PC-9 (cell line): ENCODE measurements around the gene LYST. TPM values are rescaled to one million over a fixed set of nuclear protein-coding genes. Genes with fewer than 3 reads are reported as not detected.

ENCODE experiments used
- BruUV-seq: library from RNA; stranded (reverse); fragments of 400-500 nt; replicated peaks from 2 replicates; lab custom pipeline; 2021; lab: Mats Ljungman, UMichigan
- CTCF ChIA-PET: fragments of 300-600 bp; sonication (Branson Sonifier 250); formaldehyde crosslinking; loops from one replicate; lab custom pipeline; 2022; ENCODE audit warnings: antibody characterized with exemption; lab: Charles Lee
- POLR2A ChIA-PET: fragments of 300-600 bp; sonication (Branson Sonifier 250); formaldehyde crosslinking; loops from one replicate; lab custom pipeline; 2022; ENCODE audit warnings: antibody characterized with exemption; ENCODE audit not compliant: unreplicated experiment; lab: Charles Lee
- DNase-seq, 2 experiments: peaks; one replicate each; pipeline versions ENCODE4 v3.0.0 to v3.0.0-alpha.2; 2015 to 2022; ENCODE audit warnings: mixed read lengths in 1 of 2
- H2AFZ ChIP-seq: fragments of 200-600 bp; sonication (generic); 2 replicates; pipeline ENCODE4 v1.8.1; 2017; ENCODE audit warnings: antibody characterized with exemption
- H3F3A ChIP-seq: fragments of 200-600 bp; sonication (generic); 2 replicates; pipeline ENCODE4 v1.8.1; 2017; ENCODE audit warnings: antibody characterized with exemption, mild to moderate bottlenecking, low read depth; ENCODE audit not compliant: insufficient read depth
- H3K27ac ChIP-seq: fragments of 200-600 bp; sonication (generic); 2 replicates; pipeline ENCODE4 v1.6.1; 2016; ENCODE audit warnings: mixed run types
- H3K27me3 ChIP-seq: fragments of 200-600 bp; sonication (generic); 2 replicates; pipeline ENCODE4 v1.6.1; 2016; ENCODE audit warnings: low read depth, mixed run types; ENCODE audit not compliant: insufficient read depth
- H3K36me3 ChIP-seq: fragments of 200-600 bp; sonication (generic); 2 replicates; pipeline ENCODE4 v1.6.1; 2016; ENCODE audit warnings: low read depth, mixed run types
- H3K4me1 ChIP-seq: fragments of 200-600 bp; sonication (generic); replicated peaks from 2 replicates; pipeline ENCODE4 v1.6.1; 2016; ENCODE audit warnings: mixed run types; ENCODE audit not compliant: insufficient read depth
- H3K4me2 ChIP-seq: fragments of 200-600 bp; sonication (generic); 2 replicates; pipeline ENCODE4 v1.6.1; 2017; ENCODE audit warnings: mixed run types
- H3K4me3 ChIP-seq: fragments of 200-600 bp; sonication (generic); 2 replicates; pipeline ENCODE4 v1.6.1; 2016; ENCODE audit warnings: mixed run types
- H3K79me2 ChIP-seq: fragments of 200-600 bp; sonication (generic); 2 replicates; pipeline ENCODE4 v1.6.1; 2017; ENCODE audit warnings: low read depth, mixed run types
- H3K9me2 ChIP-seq: fragments of 200-600 bp; sonication (generic); 2 replicates; pipeline ENCODE4 v1.8.1; 2017; ENCODE audit warnings: mild to moderate bottlenecking; ENCODE audit not compliant: insufficient read depth
- H3K9me3 ChIP-seq: fragments of 200-600 bp; sonication (generic); 2 replicates; pipeline ENCODE4 v1.8.1; 2016; ENCODE audit warnings: low read depth; ENCODE audit not compliant: insufficient read depth
- H4K20me1 ChIP-seq: fragments of 200-600 bp; sonication (generic); 2 replicates; pipeline ENCODE4 v1.8.1; 2017; ENCODE audit not compliant: insufficient read depth
- EZH2 ChIP-seq: fragments of 200-600 bp; sonication (generic); IDR thresholded peaks from 2 replicates; pipeline ENCODE4 v1.8.0; 2017; ENCODE audit warnings: antibody characterized with exemption, low read depth
- intact Hi-C: fragments of 100-400 bp; cut with micrococcal nuclease; formaldehyde crosslinking; loops from one replicate; pipeline ENCODE4 v1.10.0; 2022; ENCODE audit not compliant: unreplicated experiment
- total RNA-seq: library from RNA; stranded (reverse); gene quantifications from 2 replicates; pipeline ENCODE4 v1.2.3, GENCODE V29; 2021
- TF ChIP-seq, protein P1 (sequence below): fragments of 200-600 bp; sonication (generic); conservative IDR thresholded peaks from 2 replicates; pipeline ENCODE4 v1.6.1; 2017; ENCODE audit warnings: mixed run types, antibody characterized with exemption, mild to moderate bottlenecking, moderate library complexity

Gene LYST
- total RNA-seq, 1 experiment from 2014 or later, result 14.1 TPM

DNA sequence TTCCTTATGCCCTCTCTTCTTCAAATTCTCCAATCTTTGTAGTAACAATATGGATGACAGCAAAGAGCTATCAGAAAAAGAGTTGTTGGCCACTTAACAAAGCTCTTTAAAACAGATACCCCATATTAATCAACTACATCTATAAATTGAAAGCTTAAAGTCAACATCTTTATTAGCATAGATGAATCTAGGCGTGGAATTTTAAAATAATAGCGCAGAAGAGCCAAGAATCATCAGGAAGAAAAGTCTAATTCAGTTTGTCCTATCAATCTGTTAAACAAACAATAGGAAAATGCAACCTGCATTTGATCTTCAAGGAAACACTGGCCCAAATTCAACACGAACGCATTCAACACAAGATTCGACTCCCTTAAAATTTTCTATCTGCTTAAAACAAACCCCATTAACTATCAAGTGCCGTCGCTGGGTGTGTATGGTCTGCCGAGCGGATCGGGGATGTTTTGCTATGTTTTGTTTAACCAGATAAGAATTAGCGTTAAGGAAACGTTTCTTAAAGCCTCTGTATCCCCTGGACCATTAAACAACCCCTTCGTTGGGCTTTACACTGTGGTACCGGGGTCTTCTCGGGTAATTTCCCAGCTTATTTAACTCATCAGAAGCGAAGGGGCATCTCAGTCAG, 1.0 kb downstream of the LYST start:
- Histone ChIP-seq H4K20me1 (no peaks in the 10 kb centered on the region), H3K4me2 (peak overlapping the region; percentile 80), H3K79me2 (peaks cover 23% of the 10 kb centered on the region; the same call in 1 of the 2 replicates), H2AFZ (peak overlapping the region; percentile 83), H3K4me1 (peaks cover 19% of the 10 kb centered on the region), H3K9me3 (no peaks in the 10 kb centered on the region), H3K27me3 (no peaks in the 10 kb centered on the region), H3F3A (peaks cover 8% of the 10 kb centered on the region; the same call in 1 of the 2 replicates), H3K36me3 (no peaks in the 10 kb centered on the region), H3K4me3 (peak overlapping the region; percentile 88), H3K27ac (peak overlapping the region; percentile 53), H3K9me2 (no peaks in the 10 kb centered on the region)
- POLR2A ChIA-PET, result interaction anchor here (0.6 kb wide), 2 partner anchors 52 to 652 kb away, joined by 5 to 14 read pairs; no protein-coding TSS in a partner anchor
- intact Hi-C loops, result loop anchor here (1.0 kb wide), 3 partner anchors 45 to 106 kb away; no protein-coding TSS in a partner anchor
- TF ChIP-seq EZH2, result no peak
- TF ChIP-seq, protein P1, sequence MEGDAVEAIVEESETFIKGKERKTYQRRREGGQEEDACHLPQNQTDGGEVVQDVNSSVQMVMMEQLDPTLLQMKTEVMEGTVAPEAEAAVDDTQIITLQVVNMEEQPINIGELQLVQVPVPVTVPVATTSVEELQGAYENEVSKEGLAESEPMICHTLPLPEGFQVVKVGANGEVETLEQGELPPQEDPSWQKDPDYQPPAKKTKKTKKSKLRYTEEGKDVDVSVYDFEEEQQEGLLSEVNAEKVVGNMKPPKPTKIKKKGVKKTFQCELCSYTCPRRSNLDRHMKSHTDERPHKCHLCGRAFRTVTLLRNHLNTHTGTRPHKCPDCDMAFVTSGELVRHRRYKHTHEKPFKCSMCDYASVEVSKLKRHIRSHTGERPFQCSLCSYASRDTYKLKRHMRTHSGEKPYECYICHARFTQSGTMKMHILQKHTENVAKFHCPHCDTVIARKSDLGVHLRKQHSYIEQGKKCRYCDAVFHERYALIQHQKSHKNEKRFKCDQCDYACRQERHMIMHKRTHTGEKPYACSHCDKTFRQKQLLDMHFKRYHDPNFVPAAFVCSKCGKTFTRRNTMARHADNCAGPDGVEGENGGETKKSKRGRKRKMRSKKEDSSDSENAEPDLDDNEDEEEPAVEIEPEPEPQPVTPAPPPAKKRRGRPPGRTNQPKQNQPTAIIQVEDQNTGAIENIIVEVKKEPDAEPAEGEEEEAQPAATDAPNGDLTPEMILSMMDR, result no peak
- DNase-seq, result peak in 1 of 2 experiments; percentile 36
- CTCF ChIA-PET, result interaction anchor here (0.6 to 2.6 kb wide), 7 partner anchors 8 to 106 kb away, joined by 3 to 22 read pairs (median 4); no protein-coding TSS in a partner anchor
- BruUV-seq, result TSS peak; percentile 72

DNA sequence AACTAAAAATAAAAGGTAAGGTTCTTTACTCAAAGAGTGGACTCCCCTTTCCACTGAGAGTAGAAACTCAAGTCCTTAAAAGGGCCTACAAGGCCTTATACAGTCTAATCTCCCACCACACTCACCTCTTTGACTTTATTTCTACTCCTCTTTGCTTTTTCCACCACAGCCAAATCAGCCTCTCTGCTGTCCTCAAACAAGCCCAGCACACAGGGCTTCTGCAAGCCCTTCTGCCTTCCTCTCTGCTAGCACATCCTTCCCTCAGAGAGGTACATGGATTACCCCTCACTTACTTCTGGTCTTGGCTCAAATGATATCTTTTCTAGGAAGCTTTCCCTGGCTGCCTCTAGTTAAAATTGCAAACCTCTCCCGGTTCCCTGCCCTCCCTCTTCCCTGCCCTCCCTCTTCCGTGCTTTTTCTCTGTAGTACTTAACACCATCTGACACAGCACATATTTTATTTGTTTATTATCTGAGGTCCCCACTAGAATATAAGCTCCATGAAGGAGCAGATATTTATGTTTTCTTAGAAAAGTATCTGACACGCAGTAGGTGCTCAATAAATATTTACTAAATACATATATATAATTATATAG, 1.7 kb downstream of the LYST start:
- DNase-seq, result no peak
- Histone ChIP-seq H3K36me3 (no peaks in the 10 kb centered on the region), H3K9me2 (no peaks in the 10 kb centered on the region), H3K4me1 (peaks cover 19% of the 10 kb centered on the region), H3K79me2 (peaks cover 23% of the 10 kb centered on the region; the same call in 1 of the 2 replicates), H3K27me3 (no peaks in the 10 kb centered on the region), H2AFZ (no peak overlapping the region), H3F3A (peaks cover 8% of the 10 kb centered on the region; the same call in 1 of the 2 replicates), H3K4me3 (no peak overlapping the region), H3K27ac (no peak overlapping the region), H4K20me1 (no peaks in the 10 kb centered on the region), H3K4me2 (peak overlapping the region; percentile 80), H3K9me3 (no peaks in the 10 kb centered on the region)
- ChIA-PET POLR2A (interaction anchor here (0.5 to 0.6 kb wide), 2 partner anchors 53 to 79 kb away, joined by 3 to 5 read pairs; no protein-coding TSS in a partner anchor), CTCF (interaction anchor here (0.9 to 2.6 kb wide), 4 partner anchors 44 to 107 kb away, joined by 4 to 22 read pairs (median 6); no protein-coding TSS in a partner anchor)
- no TSS peak for BruUV-seq
- TF ChIP-seq, protein P1, result no peak
- no peak for TF ChIP-seq EZH2
- intact Hi-C loops, result no loop called here

DNA sequence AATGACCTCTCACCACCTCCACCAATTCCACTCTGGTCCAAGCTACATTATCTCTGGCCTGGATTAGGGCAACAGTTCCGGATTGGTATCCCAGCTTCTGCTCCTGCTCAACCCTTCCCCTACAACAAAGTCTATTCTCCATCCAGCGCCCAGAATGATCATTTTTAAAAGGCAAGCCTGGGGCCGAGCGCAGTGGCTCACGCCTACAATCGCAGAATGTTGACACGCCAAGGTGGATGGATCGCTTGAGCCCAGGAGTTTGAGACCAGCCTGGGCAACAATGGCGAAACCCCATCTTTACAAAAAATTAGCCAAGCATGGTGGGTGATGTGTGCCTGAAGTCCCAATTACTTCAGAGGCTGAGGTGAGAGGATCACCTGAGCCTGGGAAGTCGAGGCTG, 2.2 kb downstream of the LYST start:
- Histone ChIP-seq H3K4me1 (peaks cover 19% of the 10 kb centered on the region), H3K36me3 (no peaks in the 10 kb centered on the region), H3K27ac (no peak overlapping the region), H3K79me2 (peaks cover 23% of the 10 kb centered on the region; the same call in 1 of the 2 replicates), H3F3A (peaks cover 8% of the 10 kb centered on the region; the same call in 1 of the 2 replicates), H3K9me3 (no peaks in the 10 kb centered on the region), H4K20me1 (no peaks in the 10 kb centered on the region), H3K4me2 (peak overlapping the region; percentile 80), H3K4me3 (no peak overlapping the region), H2AFZ (no peak overlapping the region), H3K27me3 (no peaks in the 10 kb centered on the region), H3K9me2 (no peaks in the 10 kb centered on the region)
- no TSS peak for BruUV-seq
- CTCF ChIA-PET, result no interaction called here
- POLR2A ChIA-PET, result no interaction called here
- DNase-seq, result no peak
- intact Hi-C loops, result no loop called here
- TF ChIP-seq, protein P1, result no peak
- TF ChIP-seq EZH2, result no peak
